ENCODE measurements around the gene NUDC.
"Not testable (repeated sequence)": the region's sequence is repeated elsewhere in the genome, so short reads cannot be mapped to it uniquely, and the experiment has no call there.

The NUDC gene

DNA sequence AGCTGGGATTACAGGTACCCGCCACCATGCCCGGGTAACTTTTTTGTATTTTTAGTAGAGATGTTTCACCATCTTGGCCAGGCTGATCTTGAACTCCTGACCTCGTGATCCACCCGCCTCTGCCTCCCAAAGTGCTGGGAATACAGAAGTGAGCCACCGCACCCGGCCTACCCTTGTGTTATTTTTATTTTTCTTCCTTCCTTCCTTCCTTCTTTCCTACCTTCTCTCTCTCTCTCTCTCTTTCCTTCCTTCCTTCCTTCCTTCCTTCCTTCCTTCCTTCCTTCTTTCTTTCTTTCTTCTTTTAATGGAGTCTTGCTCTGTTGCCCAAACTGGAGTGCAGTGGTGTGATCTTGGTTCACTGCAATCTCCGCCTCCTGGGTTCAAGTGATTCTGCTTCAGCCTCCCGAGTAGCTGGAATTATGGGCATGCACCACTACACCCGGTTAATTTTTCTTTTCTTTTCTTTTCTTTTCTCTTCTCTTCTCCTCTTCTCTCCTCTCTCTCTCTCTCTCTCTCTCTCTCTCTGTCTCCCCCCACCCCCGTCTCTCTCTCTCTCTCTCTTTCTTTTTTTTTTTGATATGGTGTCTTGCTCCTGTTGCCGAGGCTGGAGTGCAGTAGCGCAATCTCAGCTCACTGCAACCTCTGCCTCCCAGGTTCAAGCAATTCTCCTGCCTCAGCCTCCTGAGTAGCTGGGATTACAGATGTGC is 68.0 kb downstream of the NUDC start:
- DNase-seq (ENCODE audit: low read depth, low spot score): not testable (repeated sequence)

DNA sequence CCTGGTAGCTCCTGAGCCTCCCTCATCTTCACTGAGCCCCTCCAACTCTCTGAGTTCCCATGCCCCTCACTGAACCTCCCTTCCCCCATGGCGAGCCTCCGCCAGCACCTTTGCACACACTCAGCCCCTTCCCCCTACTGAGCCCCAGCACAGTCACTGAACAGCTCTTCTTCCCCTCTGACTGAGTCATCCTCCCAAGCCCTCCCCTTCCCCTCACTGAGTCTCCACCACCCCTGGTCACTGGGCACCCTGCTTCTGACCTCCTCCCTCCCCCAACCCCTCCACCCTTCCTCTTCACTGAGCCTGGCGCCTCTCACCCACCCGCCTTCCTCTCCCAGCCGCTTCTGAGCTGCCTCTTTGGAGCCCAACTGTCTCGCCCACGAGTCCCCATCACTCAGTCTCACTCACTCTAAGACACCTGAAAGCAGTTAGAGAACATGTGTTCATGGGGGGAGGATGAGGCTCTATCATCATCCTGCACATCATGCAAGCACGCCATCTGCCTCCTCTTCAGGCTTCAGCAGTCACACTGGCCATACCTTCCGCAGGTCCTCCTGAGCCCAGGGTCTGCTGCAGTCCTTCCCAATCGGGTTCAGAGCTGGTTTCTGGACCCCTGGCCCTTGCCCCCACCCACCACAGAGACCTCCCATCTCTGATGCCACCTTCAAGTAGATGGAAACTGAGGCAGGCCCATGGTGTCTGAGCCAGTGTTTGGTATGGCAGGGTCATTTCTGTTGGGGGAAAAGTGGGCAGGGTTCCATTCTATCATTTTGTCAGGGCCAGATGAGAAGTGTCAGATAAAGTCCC is 70.0 kb downstream of the NUDC start:
- no peak for DNase-seq (ENCODE audit: low read depth, low spot score)

DNA sequence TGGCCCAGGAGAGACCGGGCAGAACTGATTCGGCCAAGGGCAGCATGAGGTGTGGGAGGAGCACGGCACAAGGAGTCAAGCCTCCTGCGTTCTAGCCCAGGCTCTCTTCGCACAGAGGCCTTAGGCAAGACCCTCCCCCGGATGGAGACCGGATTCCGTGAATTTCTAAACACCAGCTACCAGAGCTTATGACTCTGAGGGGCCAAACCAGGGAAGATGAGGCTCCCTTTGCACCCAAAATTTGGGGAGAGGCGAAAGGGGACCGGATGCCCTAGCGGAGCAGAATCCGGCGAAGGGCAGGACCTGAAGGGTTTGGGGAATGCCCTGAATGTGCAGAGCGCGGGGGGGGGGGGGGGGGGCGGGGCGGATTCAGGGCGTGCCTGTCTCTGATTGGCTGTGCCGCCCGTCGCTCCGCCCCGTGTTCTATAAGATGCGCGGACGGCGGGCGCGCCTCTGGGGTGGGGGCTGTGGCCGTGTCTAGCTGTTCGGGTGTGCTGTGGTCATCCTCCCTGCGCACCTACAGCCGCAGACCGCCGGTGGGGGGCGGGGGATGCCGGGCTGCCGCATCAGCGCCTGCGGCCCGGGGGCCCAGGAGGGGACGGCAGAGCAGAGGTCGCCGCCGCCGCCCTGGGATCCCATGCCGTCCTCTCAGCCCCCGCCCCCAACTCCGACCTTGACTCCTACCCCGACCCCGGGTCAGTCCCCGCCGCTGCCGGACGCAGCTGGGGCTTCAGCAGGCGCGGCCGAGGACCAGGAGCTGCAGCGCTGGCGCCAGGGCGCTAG is 71.9 kb downstream of the NUDC start, which contains the start of gene TRNP1:
Gene TRNP1 (plus strand): TSS at position 456 of the 783 bp plus-strand sequence. CDS start 95 bp downstream, at position 551.
- no peak for DNase-seq (ENCODE audit: low read depth, low spot score)

DNA sequence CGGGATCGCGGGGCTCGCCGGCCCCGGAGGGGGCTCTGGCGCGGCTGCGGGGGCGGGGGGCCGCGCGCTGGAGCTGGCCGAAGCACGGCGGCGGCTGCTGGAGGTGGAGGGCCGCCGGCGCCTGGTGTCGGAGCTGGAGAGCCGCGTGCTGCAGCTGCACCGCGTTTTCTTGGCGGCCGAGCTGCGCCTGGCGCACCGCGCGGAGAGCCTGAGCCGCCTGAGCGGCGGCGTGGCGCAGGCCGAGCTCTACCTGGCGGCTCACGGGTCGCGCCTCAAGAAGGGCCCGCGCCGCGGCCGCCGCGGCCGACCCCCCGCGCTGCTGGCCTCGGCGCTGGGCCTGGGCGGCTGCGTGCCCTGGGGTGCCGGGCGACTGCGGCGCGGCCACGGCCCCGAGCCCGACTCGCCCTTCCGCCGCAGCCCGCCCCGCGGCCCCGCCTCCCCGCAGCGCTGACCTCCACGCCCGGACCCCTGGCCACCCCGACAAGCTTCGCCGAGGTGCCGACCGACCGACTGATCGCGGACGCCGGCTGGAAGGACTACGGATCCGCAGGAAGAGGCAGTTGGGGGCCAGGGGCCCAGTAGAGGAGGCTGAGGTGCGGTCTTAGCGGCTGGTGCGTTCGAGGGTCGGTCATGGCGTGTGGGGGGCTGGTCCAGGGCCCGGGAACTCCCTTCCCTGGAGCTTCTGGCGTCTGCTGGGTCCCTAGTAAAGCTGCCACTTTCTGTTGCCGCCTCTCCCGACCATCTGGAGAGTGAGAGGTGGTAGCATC is 72.7 kb downstream of the NUDC start:
- DNase-seq (ENCODE audit: low read depth, low spot score): no peak

DNA sequence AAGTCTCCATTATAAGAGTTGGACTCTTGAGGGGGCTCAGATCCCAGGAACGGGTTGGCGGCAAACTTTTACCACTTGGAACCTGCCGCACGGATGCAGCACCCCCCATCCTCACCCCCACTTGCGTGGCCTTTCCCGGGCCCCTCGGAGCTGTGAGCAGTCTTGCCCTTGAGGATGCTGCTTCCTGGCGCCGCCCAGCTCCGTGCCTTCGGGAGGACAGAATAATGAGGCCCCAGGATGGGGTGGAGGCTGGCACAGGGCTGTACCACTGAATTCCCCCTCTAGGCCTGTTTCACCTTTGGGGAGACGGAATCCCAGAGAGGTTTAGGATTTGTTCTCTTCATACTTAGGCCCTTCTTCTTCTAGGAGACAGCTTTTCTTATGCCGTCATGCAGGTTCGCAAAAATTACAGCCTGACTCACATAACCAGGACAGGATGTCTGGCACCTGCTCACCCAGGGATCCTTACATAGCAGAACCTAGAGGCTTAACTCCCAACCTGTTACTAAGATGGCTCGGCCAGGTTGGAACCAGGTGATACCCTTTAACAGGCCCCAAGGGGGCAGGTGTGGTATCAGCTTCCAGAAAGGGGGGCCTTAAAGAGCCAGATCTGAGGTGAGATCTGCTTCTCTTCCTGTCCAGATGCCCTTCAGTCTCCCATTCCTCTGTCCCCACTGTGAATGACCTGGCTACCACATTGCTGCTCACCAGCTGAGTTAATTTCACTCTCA is 73.4 kb downstream of the NUDC start:
- no peak for DNase-seq (ENCODE audit: low read depth, low spot score)

DNA sequence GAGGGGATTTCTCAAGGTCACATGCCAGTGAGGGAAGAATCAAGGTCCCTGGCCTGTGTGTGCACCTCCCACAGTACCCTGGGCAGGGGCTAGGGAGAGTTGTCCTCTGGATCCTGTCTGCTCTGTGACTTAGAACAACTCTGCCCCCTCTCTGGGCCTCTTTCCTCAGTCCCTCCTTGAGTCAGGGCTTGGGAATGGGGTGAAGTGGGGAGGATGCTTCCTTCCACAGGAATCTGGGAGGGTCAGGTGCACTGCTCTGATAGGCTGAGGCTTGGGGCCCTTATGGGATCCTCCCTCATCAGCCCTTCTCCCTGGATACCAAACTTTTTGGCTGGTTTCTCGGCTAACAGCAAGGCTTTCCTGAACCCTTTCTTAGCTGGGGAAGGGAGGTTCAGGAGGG is 74.5 kb downstream of the NUDC start:
- no peak for DNase-seq (ENCODE audit: low read depth, low spot score)
